ENCODE data around the gene PCDHB3. TPM values are rescaled to one million over a fixed set of nuclear protein-coding genes. Genes with fewer than 3 reads are reported as not detected.

The PCDHB3 gene
- polyA plus RNA-seq, 1 donor (not counting 4 experiments of a cell fraction or from before 2014, with no cell fraction given), result 0.05 TPM

DNA sequence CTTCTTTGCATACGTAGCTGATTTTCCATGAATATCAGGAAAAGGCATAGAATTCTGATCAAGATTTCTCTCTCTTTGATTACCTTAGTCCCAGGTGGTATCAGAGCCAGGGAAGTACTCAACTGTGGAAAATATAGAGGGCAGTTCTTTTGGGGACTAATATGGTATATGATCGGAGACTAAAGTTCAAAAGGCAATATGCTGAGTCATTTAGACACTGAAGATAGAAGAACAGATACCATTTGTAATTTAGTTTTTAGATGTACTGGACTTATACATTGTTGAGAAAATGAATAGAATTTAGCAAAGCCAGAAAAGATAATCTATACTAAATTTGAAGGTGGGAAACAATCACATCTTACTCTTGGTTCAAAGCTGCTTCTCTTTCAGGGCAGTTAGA lies 5.1 kb downstream of the PCDHB3 start:
- dilution Hi-C loops (cut with MboI; ENCODE audit: extremely low pct_ligation_motif_present, low sequenced_read_pairs), result no loop called here
- Histone ChIP-seq H3K4me1 (ENCODE audit: control insufficient read depth, extremely low read depth, insufficient read depth, low read length) (no peaks in the 10 kb centered on the region), H3K4me3 (ENCODE audit: control insufficient read depth in 2 of 3, extremely low read depth in 1 of 3, insufficient read depth in 2 of 3, low read depth in 1 of 3, low read length in 3 of 3) (no peak overlapping the region), H4K20me1 (ENCODE audit: control insufficient read depth, extremely low read depth, insufficient read depth, low read length) (no peaks in the 10 kb centered on the region), H3K27ac (ENCODE audit: control insufficient read depth, insufficient read depth, low read length) (no peak overlapping the region), H3K79me2 (ENCODE audit: control insufficient read depth, insufficient read depth, low read length) (no peaks in the 10 kb centered on the region), H3K4me2 (ENCODE audit: control insufficient read depth, extremely low read depth, insufficient read depth, low read depth, low read length) (no peak overlapping the region), H3K36me3 (ENCODE audit: control insufficient read depth in 2 of 2, extremely low read depth in 1 of 2, insufficient read depth in 2 of 2, low read length in 2 of 2) (no peaks in the 10 kb centered on the region), H2AFZ (ENCODE audit: control insufficient read depth, low read length) (no peak overlapping the region), H3K9ac (ENCODE audit: control insufficient read depth, extremely low read depth, insufficient read depth, low read length) (no peak overlapping the region), H3K9me3 (ENCODE audit: control insufficient read depth, low read depth, low read length) (no peaks in the 10 kb centered on the region), H3K27me3 (ENCODE audit: control insufficient read depth, extremely low read depth, insufficient read depth, low read length) (no peaks in the 10 kb centered on the region), H3K9me1 (ENCODE audit: control insufficient read depth, extremely low read depth, insufficient read depth, low read length) (no peaks in the 10 kb centered on the region)
- TF ChIP-seq CTCF (optimal IDR thresholded peaks at IDR 0.05 in 1 of 3, IDR thresholded peaks at IDR 0.05 in 1 of 3, conservative IDR thresholded peaks at IDR 0.05 in 1 of 3; ENCODE audit: extremely low read depth in 1 of 3, insufficient read depth in 2 of 3, low read length in 3 of 3) (no peak), EZH2 (IDR thresholded peaks at IDR 0.05; ENCODE audit: low read length) (no peak)
- no peak for DNase-seq (ENCODE audit: low read depth, low spot score)
- FAIRE-seq, result no peak

DNA sequence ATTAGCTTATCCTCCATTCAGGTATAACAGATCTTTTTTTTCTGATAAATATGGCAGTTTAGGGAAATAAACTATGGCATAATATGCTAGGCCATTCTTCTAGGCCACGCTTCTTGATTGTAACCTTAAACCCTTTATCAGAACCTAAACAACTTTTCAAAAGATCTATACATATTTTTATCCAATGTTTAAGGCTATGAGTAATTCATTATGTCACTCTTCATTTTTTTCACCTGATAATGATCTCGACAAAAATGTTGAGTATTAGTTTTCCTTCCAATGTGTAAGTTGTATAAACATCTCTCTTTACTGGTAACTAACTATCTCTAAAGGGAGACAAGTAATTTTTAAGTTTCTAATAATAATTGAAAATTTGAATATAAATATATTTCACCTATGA lies 19.0 kb downstream of the PCDHB3 start:
- FAIRE-seq (no peak), DNase-seq (ENCODE audit: low read depth, low spot score) (no peak)
- H3K4me1 ChIP-seq (ENCODE audit: control insufficient read depth, extremely low read depth, insufficient read depth, low read length), result no peaks in the 10 kb centered on the region
- no peaks in the 10 kb centered on the region for H4K20me1 ChIP-seq (ENCODE audit: control insufficient read depth, extremely low read depth, insufficient read depth, low read length)
- H3K9me1 ChIP-seq (ENCODE audit: control insufficient read depth, extremely low read depth, insufficient read depth, low read length), result no peaks in the 10 kb centered on the region
- no peaks in the 10 kb centered on the region for H3K9me3 ChIP-seq (ENCODE audit: control insufficient read depth, low read depth, low read length)
- no peak overlapping the region for H3K4me3 ChIP-seq (ENCODE audit: control insufficient read depth in 2 of 3, extremely low read depth in 1 of 3, insufficient read depth in 2 of 3, low read depth in 1 of 3, low read length in 3 of 3)
- no peaks in the 10 kb centered on the region for H3K79me2 ChIP-seq (ENCODE audit: control insufficient read depth, insufficient read depth, low read length)
- no peak overlapping the region for H3K4me2 ChIP-seq (ENCODE audit: control insufficient read depth, extremely low read depth, insufficient read depth, low read depth, low read length)
- no peak overlapping the region for H2AFZ ChIP-seq (ENCODE audit: control insufficient read depth, low read length)
- dilution Hi-C loops (cut with MboI; ENCODE audit: extremely low pct_ligation_motif_present, low sequenced_read_pairs), result no loop called here
- no peak overlapping the region for H3K9ac ChIP-seq (ENCODE audit: control insufficient read depth, extremely low read depth, insufficient read depth, low read length)
- no peaks in the 10 kb centered on the region for H3K27me3 ChIP-seq (ENCODE audit: control insufficient read depth, extremely low read depth, insufficient read depth, low read length)
- H3K36me3 ChIP-seq (ENCODE audit: control insufficient read depth in 2 of 2, extremely low read depth in 1 of 2, insufficient read depth in 2 of 2, low read length in 2 of 2), result no peaks in the 10 kb centered on the region
- no peak for TF ChIP-seq EZH2 (IDR thresholded peaks at IDR 0.05; ENCODE audit: low read length)
- TF ChIP-seq CTCF (optimal IDR thresholded peaks at IDR 0.05 in 1 of 3, IDR thresholded peaks at IDR 0.05 in 1 of 3, conservative IDR thresholded peaks at IDR 0.05 in 1 of 3; ENCODE audit: extremely low read depth in 1 of 3, insufficient read depth in 2 of 3, low read length in 3 of 3), result no peak
- no peak overlapping the region for H3K27ac ChIP-seq (ENCODE audit: control insufficient read depth, insufficient read depth, low read length)
